H1 (cell line): Measurements from ENCODE around the gene SHISA6. TPM values are rescaled to one million over a fixed set of nuclear protein-coding genes. Genes with fewer than 3 reads are reported as not detected.

Experiments used
- CHD2 ChIP-seq: IDR thresholded peaks from 2 replicates; pipeline ENCODE4 v1.6.1; 2012; ENCODE audit warnings: low read length, improper control_type of control experiment
- GABPA ChIP-seq: IDR thresholded peaks from 2 replicates; pipeline ENCODE4 v1.6.1; 2011; ENCODE audit warnings: mild to moderate bottlenecking, low read length, moderate library complexity, borderline replicate concordance; ENCODE audit not compliant: insufficient read depth
- JUN ChIP-seq: IDR thresholded peaks from 2 replicates; pipeline ENCODE4 v1.6.1; 2011; ENCODE audit warnings: low read depth, mild to moderate bottlenecking, improper control_type of control experiment, low read length
- PHF8 ChIP-seq: fragments of 200-600 bp; sonication (generic); conservative IDR thresholded peaks from 2 replicates; pipeline ENCODE4 v1.7.1; 2012; ENCODE audit warnings: low read depth, mild to moderate bottlenecking, inconsistent platforms, low read length, moderate library complexity
- RXRA ChIP-seq: IDR thresholded peaks from 2 replicates; pipeline ENCODE4 v1.6.1; 2011; ENCODE audit warnings: low read depth, mild to moderate bottlenecking, low read length, moderate library complexity; ENCODE audit not compliant: insufficient read depth
- polyA plus RNA-seq, 7 experiments: library from polyadenylated mRNA; depleted of rRNA in 3 of 7; stranded (reverse) in 5 of 7; unstranded in 2 of 7; fragments of >200 nt in 5 of 7; fragments of 200-250 nt in 2 of 7; gene quantifications; 1 replicate in 5 of 7; 2 replicates in 1 of 7; 4 replicates in 1 of 7; pipeline versions ENCODE4 v1.2.1 to v1.2.3, GENCODE V29; 2011 to 2013; ENCODE audit warnings: missing spikeins in 2 of 7, mixed read lengths in 2 of 7
- total RNA-seq: library from RNA; stranded (reverse); fragmentation: NEBNext Ultra II Directional; extraction: Animal tissue kit (Norgen Biotek cat#: 25700); gene quantifications from 2 replicates; pipeline ENCODE4 v1.2.1, GENCODE V29; 2021

The SHISA6 gene
- total and polyA plus RNA-seq, 2 of the 8 experiments (the other 6 are each of a cell fraction or from before 2014, with no cell fraction given), result 2.9 to 4.8 TPM

DNA sequence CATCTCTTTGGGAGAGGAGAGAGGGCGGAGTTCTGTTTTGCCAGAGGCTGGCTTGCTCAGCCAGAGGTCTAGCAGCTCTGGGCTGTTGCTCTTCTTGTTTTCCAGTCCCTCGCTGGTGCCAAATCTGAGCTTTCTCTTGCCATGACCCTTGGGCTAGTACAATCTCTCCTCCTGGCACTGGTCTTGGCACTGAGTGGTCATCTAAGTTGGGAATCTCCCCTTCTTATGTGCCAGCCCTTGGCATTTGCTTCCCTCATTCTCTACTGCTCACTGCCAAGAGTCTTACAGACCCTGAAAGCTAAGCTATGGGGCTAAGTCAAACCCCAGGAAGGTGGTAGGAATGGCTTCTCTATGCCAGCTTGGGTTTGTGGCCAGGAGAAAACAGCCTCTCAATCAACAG is 148.6 kb downstream of the SHISA6 start (continued):
- no peak for TF ChIP-seq PHF8
- no peak for TF ChIP-seq GABPA
- no peak for TF ChIP-seq JUN
- no peak for TF ChIP-seq RXRA
- no peak for TF ChIP-seq CHD2
